KG1 (cell line): Measurements from ENCODE around the gene PDHB.
"Not testable (repeated sequence)": the region's sequence is repeated elsewhere in the genome, so short reads cannot be mapped to it uniquely, and the experiment has no call there.

Experiments
- DNase-seq: peaks from one replicate; lab custom pipeline; 2025; lab: John Stamatoyannopoulos, UW

PDHB gene

DNA sequence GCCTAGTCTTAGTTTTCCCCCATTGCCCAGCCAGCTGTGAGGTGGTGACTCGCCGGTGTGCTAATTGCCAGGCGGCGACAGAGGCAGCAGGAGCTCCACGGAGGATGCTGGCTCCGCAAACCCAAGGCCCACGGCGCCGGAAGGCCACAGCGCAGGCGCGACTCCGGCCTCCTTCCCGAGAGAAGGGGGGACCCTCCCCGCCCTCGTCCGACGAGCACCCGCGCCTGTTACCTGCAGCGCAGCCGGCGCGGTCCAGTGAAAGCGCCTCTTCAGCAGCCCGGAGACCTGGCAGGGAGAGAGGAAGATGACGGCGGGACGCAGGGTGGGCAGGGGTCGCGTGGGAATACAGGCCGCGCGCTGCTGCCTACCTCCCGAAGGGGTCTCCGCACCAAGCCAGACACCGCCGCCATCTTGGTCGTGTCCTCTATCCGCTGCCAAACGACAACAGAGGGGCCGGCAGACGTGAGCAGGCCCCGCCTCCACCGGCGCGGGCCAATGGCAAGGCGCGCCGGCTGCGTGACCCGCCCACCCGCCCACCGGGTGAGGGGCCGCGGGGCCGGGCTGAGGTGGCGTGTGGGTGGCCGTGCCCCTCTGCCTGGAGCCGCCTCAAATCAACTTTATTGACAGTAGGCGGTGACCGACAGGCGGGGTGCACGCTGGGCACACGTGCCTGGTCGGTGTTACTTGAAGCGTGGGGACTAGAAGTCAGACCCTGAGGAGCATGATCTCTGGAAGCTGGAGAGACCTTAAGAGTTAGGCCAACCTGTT, at the start of gene PDHB:
Gene PDHB (minus strand): TSS at position 433 of the 768 bp plus-strand sequence. CDS start 23 bp downstream, at position 410.
- peak; percentile 88 for DNase-seq

DNA sequence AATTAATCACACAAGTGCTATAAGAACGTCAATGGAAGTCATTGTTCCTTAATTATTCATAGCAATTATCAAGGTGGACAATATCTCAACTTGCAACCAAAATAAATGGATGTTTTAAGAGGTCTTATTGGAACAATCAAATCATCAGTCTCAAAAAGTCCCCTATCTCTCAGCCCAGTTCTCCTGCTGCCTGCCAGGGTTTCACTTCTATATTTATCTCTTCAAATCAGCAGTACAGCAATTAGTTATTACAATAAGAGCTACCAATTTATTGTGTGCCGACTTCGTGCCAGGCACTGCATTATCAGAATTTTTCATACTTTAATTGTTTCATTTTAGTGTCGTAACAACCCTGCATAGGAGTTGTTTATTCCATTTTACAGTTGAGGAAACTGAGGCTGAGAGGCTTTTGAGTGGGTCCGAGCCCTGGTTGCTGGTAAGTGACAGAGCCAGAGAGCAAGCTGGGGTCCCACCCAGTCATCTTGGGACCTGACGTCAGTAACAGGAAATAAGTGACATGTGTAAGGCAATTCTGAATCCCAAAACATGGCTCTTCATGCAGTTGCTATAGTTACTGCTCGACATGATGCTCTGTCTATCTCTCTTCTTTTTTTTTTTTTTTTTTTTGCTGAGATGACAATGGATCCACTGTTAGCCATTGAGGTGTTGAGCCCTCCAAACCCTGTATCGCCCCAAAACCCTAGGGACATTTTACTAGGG, 49.4 kb upstream of the PDHB start:
- no peak for DNase-seq

DNA sequence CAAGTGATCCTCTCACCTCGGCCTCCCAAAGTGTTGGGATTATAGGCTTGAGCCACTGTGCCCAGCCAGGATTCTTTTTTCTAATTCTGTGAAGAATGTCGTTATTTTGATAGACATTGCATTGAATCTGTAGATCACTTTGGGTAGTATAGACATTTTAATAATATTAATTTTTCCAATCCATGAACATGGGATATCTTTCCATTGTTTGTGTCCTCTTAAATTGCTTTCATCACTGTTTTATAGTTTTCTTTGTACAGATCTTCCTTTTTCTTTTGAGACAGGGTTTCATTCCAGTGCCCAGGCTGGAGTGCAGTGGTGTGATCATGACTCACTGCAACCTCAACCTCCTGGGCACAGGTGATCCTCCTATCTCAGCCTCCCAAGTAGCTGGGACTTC, 46.7 kb upstream of the PDHB start:
- DNase-seq = no peak

DNA sequence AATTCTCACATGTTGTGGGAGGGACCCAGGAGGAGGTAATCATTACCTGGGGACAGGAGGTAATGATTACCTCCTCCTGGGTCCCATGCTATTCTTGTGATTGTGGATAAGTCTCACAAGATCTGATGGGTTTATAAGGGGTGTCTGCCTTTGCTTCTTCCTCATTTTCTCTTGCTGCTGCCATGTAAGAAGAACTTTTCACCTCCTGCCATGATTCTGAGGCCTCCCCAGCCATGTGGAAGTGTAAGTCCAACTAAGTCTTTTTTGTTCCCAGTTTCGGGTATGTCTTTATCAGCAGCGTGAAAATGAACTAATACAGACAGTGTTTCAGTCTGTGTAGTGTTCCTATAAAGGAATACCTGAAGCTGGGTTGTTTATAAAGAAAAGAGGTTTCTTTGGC, 45.1 kb upstream of the PDHB start:
- DNase-seq = no peak

DNA sequence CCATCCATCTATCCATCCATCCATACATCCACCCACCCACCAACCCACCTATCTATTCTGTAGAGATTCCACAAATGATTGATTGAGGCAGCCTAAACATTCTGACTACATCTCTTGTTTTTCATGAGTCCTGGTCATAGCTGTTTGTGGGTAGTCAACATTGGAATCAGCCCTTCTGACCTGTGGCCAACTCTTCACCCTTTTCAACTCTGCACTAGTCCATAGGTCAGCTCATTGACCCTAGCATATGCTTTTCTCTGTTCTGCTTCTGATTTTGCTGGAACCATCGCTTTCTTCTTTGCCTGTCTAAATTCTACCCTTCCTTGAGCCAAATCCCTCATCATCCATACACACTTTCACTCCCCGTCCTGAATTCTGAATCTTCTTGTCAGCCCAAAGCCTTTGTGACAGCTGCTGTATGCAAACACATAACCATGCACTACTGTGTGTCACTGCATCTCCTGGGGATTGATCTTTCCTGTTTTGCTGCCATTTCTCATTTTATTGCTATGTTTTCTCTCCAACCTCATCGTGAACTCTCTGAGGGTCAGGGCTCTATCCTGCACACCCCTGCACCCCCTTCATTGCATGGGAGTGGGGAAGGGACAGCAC, 41.4 kb upstream of the PDHB start:
- DNase-seq = no peak

DNA sequence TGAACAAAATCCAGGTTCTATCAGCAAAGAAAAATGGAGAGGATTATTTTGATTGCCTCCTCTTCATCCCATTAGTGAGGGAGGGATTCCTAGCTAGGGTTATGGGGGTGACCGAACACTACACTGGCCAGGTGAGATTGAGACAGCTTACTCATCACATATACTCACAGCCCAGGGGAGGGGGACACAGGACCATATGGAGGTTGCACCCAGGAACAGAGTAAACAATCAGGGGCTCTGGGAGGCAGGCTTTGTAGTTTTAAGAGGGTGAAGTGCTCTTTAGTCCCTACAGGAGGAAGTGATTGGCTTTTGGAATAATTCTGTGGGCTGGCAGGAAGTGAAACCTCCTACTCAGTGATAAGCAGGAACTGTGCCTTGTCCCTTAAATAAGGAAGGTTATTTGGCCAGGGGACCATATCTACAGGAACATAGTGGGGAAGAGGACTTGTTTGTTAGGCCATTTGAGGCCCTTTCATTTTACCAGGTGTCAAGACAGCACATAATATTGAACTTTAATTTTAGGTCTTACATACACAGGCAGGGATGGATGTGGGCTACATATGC, 40.8 kb upstream of the PDHB start:
- no peak for DNase-seq

DNA sequence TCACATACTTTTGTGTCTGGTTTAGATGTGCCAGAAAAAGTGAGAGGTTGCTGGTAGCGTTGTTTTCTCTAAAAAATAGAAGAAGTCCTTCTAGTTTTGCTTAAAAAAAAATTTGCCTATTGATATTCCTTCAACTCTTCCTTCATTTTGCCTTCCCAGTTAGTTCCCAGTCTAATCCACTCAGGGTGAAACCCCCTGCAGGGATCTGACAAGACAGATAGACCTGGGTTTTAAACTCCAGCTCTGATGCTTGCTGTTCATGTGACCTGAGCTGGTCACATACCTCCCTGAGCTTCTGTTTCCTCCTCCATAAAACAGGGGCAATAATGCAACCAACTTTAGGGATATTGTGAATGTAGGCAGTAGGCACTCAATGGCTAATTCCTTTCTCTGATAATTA, 39.6 kb upstream of the PDHB start:
- no peak for DNase-seq

DNA sequence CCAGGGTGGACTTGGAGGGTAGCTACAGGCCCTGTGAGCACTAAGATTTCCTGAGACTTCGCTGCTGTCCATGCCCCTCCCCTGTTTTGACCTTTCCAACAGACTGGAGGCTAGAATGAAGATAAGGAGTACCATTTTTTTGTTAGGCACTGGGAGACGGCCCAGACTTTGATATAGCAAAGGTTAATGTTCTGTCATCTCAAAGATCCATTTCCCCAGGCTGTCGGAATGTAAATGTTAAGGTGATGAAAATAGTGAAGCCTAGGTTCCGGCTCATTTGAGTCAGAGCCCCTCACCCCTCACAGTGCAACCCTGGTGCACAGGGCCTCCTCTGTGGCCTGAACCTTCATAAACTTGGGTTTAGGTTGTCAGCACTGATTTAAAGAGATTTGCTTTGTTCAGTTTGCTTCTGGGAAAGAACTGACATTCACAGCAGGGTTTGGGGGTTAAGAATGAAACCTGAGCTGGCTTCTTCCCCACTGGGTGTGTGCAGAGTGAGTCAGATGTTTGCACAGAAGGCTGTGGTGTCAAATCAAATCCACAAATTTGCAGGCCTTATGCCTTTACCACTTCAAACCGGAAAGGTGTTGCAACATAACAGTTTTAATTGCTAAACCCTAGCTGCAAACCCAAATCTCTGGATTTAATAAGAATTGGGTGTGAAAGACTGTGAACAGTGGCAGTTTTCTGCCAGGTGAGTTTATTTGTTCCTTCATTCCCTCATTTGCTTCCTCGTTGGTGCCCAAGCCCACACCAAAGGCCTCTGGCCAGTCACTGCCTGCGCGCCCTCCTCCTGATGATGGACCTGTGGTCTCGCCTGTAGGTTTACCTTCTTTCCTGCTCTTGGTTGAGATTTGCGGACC, 37.6 kb upstream of the PDHB start:
- peak; percentile 51 for DNase-seq

DNA sequence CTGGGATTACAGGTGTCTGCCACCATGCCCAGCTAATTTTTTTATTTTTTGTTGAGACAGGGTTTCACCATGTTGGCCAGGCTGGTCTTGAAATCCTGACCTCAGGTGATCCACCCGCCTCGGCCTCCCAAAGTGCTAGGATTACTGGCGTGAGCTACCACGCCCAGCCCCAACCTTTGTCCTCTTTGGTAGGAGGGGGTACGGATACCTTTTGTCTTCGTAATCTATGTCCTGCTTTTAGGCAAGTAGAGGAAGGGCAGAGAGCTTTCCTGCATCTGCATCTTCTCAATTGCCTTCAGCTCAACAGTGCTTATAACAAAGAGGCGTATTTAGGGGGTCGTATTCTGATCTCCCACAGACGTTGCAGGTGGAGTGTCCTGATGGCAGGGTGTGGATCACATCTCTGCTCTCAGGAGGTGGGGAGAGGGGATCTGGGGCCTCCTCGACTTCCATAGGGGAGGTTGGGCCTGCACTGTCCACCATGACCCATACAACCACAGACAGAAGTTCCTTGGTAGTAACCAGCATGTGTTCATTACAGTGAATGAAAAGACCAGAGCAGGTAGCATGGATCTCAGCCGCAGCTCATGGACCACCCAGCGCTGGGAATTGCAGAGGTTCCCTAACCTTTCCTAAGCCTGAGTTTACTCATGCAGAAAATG, 36.9 kb upstream of the PDHB start:
- DNase-seq = no peak

DNA sequence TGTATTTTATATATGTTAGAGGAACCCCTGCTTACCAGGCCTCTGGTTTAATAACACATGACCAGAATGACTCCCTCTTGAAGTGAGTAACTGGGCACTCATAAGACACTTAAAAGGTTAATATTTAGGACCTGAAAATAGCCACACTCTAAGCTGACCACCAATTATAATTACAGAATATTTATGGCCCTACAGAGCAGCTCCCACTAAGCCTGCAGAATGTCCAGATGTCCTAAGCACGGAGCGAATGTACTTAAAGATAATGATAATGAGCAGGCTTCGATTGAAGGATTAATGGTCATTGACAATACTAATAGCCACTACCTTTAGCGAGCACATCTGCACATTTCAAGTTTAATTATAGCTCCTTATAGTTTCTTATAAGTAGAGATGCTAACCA, 35.5 kb upstream of the PDHB start:
- DNase-seq = no peak

DNA sequence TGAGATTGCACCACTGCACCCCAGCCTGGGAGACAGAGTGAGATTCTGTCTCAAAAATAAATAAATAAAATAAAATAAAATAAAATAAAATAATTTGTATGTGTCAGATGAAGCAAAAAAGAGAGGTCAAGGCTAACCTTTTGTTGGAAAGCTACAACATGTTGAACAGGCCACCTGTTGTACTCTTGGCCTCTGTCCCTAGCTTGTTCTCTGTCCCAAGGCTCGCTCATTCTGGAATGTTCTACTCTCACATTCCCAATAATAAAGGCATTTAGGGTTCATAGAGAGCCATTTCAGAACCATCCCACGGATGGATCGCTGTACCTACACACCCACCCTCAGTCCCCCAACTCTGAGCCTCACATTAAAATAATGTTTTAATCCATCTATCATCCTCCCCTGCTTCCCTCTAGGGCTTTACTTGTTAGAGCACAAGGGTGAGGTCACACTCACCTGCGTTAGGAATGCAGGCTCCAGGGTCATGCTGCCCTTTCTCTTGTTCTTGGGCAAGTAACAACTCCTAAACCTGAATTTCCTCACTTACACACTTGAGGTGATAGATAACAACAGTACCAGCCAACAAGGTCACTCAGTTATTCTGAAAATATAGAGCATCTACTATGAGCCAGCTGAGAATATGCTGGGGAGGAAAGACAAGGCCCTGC, 33.4 kb upstream of the PDHB start:
- no peak for DNase-seq

DNA sequence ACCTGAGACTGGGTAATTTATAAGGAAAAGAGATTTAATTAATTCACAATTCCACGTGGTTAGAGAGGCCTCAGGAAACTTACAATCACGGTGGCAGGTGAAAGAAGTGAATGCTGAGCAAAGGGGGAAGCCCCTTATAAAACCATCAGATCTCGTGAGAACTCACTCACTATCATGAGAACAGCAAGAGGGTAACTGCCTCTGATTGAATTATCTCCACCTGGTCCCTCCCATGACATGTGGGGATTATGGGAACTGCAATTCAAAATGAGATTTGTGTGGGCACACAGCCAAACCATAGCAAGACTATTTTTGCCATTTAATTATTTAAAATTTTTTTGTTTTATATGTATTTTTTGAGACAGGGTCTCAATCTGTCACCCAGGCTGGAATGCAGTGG, 31.2 kb upstream of the PDHB start:
- no peak for DNase-seq

DNA sequence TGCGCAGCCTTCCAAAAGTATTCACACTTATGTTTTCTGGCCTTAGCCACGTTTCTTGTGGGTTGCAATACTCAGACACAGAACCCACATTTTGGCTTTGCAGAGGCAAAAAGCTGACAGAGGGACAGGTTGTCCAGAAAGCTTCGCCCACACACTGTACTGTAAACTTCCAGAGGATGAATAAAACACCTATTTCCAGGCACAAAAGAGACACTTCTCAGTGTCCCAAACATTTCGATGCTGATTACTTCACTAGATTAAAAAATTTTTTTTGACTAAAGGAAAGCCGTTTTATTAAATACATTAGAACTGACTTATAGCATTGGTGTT, 30.3 kb upstream of the PDHB start:
- DNase-seq = no peak

DNA sequence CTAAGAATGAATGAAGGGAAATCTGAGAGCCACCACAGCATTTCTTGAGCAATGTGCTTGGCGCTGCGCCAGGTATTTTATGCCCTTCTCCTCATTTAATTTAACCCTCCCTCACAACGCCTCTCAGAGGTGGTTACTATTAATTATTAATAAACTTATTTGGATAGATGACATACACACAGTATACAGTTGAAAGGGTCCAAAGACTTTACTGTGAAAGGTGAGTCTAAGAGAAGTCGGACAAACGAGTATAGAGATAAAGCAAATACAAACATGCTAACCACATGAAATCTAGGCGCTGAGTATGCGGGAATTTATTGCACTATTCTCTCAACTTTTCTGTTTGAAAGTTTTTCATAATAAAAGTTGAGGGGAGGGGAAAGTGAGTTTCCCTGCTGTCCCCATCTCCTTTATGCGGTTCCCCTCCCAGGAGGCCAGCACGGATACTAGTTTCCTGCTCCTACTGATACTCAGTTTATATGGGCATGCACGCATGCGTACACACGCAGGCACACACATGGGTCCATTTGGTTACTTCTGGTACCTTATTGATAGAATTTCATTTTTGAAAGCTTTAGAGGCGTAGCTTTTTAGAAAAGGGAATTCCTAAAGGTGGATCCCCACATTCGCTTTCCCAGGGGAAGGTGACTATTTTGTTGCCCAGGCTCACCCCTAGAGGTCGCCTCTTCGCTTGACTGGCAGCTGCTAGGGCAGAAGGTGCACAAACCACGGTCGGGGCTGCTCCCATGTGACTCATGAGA, 29.7 kb upstream of the PDHB start:
- DNase-seq = peak; percentile 37

DNA sequence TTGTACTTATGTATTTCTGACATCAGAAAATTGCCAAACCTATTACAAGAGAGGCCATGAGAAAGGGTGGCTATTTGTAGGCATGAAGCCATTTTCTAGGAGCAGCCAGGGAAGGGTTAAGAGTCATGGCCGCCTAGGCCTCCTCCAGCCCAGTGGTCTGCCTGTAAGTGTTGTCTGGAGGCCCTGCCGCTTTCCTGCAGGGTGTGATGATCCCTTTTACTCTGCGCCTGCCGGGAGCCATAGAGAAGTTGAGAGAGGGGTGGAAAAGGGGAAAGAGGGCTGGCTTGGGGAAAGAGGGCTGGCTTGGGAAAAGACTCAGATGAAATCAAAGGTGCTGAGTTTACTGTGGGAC, 29.2 kb upstream of the PDHB start:
- DNase-seq = no peak

DNA sequence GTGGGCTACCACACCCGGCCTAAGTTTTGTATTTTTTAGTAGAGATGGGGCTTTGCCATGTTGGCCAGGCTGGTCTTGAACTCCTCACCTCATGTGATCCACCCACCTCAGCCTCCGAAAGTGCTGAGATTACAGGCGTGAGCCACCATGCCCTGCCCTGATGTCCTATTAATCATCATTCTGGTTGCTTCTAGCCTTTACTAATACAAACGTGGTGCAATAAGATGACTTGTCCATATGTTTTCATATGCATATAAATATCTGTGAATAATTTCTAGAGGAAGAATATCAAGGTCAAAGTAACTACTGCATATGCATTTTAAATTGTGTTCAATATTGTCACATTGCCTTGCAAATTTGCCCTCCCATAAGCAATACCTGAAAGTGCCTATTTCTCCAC, 25.5 kb upstream of the PDHB start:
- DNase-seq = no peak

DNA sequence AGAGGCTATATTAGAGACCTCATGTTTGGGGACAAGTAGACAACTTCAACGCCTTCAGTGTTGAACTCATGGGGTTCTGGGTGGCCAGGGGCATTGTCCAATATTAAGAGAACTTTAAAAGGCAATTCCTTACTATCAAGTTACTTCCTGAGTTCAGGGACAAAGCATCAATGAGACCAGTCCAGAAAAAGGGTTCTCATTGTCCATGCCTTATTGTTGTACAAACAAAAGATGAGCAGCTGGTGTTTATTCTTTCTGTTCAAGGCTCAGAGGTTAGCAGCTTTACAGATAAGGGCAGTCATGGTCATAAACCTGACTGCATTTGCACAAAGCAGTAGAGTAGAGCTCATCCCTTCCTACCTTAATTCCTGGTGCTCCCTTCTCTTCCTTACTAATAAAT, 18.5 kb upstream of the PDHB start:
- no peak for DNase-seq

DNA sequence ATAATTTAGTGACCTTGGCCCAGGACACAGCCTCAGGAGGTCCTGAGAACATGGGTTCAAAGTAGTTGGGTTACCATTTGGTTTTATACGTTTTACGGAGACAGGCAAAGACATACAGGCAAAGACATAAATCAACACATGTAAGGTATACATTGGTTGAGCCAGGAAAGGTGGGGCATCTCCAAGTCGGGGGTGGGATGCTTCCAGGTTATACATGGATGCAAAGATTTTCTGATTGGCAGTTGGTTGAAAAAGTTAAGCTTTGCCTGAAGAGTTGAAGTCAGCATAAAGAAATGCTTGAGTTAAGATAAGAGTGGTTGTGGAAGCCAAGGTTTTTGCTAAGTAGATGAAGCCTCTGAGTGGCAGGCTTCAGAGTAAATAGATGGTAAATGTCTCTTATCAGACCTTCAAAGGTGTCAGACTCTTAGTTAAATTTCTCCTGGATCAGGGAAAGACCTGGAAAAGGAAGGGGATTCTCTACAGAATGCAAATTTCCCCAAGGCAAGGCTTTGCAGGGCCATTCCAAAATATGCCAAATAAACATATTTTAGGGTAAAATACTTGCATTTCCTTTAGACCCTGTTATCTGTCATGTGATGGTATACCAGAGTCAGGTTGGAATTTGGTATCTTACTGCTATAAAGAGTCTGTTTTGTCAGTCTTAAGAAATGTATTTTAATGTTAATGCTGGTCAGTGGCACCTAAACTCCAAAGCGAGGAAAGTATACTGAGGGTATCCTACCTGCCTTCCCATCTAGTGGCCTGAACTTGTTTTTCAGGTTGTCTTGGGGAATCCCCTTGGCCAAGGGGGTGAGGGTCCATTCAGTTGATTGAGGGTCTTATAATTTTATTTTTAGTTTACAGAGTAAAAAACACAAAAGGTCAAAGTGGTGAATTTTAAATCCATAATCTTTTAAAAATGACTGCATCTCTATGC, 8.2 kb upstream of the PDHB start:
- DNase-seq = no peak

DNA sequence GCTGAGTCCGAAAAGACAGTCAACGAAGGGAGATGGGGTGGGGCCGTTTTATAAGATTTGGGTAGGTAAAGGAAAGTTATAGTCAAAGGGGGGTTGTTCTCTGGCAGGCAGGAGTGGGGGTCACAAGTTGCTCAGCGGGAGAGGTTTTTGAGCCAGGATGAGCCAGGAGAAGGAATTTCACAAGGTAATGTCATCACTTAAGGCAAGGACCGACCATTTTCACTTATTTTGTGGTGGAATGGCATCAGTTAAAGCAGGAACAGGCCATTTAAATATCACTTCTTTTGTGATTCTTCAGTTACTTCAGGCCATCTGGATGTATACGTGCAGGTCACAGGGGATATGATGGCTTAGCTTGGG, 7.3 kb upstream of the PDHB start:
- not testable (repeated sequence) for DNase-seq
